Skeletal muscle tissue (tissue), 4 donors: ENCODE measurements around the gene RALGPS2. TPM values are rescaled to one million over a fixed set of nuclear protein-coding genes. Genes with fewer than 3 reads are reported as not detected.
A peak's percentile ranks its signal among the peaks of the same experiment; 100 is the strongest.

ENCODE experiments used
- H3K27ac ChIP-seq: one replicate; pipeline ENCODE4 v1.7.0; 2013; ENCODE audit warnings: mild to moderate bottlenecking, low read depth, low read length, inconsistent platforms
- H3K27me3 ChIP-seq, 3 donors: one replicate each; pipeline ENCODE4 v1.7.0; 2013; ENCODE audit warnings: low read length in 3 of 3; ENCODE audit not compliant: control insufficient read depth in 3 of 3, insufficient read depth in 3 of 3
- H3K36me3 ChIP-seq, 3 donors: one replicate each; pipeline ENCODE4 v1.7.0; 2013; ENCODE audit warnings: low read length in 3 of 3; ENCODE audit not compliant: control insufficient read depth in 3 of 3, insufficient read depth in 3 of 3
- H3K4me1 ChIP-seq, 3 donors: one replicate each; pipeline ENCODE4 v1.7.0; 2013; ENCODE audit warnings: low read length in 3 of 3, mild to moderate bottlenecking in 3 of 3; ENCODE audit not compliant: control insufficient read depth in 3 of 3, insufficient read depth in 3 of 3
- H3K4me3 ChIP-seq, 3 donors: one replicate each; pipeline ENCODE4 v1.7.0; 2013; ENCODE audit warnings: low read length in 3 of 3
- H3K9ac ChIP-seq, 3 donors: one replicate each; pipeline ENCODE4 v1.7.0; 2013; ENCODE audit warnings: low read length in 3 of 3, mild to moderate bottlenecking in 3 of 3, moderate library complexity in 2 of 3, low read depth in 1 of 3
- H3K9me3 ChIP-seq, 3 donors: one replicate each; pipeline ENCODE4 v1.7.0; 2013; ENCODE audit warnings: low read length in 3 of 3; ENCODE audit not compliant: control insufficient read depth in 3 of 3
- total RNA-seq: library from RNA; depleted of rRNA; stranded (reverse); fragments of >200 nt; gene quantifications from one replicate; pipeline ENCODE4 v1.2.3, GENCODE V29; 2014
- donor health status: Osteomylitis.

The RALGPS2 gene
- 35.5 TPM for total RNA-seq

GRCh38 chr1:178724728-178725465 is at the start of gene RALGPS2:
TSS of gene RALGPS2 (plus strand) at chr1:178725244. CDS start at chr1:178776765, 51,521 bp downstream.
- Histone ChIP-seq H3K27ac (peak within 1 kb of the TSS; percentile 19), H3K36me3 (no peaks in the 10 kb centered on the region), H3K9me3 (no peaks in the 10 kb centered on the region)

GRCh38 chr1:178679237-178679636 is 45.8 kb upstream of the RALGPS2 start:
- Histone ChIP-seq H3K4me1 (no peaks in the 10 kb centered on the region), H3K4me3 (no peak overlapping the region), H3K36me3 (no peaks in the 10 kb centered on the region), H3K27me3 (no peaks in the 10 kb centered on the region), H3K9me3 (no peaks in the 10 kb centered on the region), H3K9ac (no peak overlapping the region), H3K27ac (no peak overlapping the region)

More at GRCh38 chr1:178724728-178725465, at the start of gene RALGPS2:
- Histone ChIP-seq H3K27me3 (no peaks in the 10 kb centered on the region), H3K4me1 (peaks cover 3 to 5% (median 4%) of the 10 kb centered on the region in 3 donors), H3K9ac (peak within 1 kb of the TSS; percentile 71 to 79 (median 72)), H3K4me3 (peak within 1 kb of the TSS; percentile 76 to 88 (median 80))

GRCh38 chr1:178682429-178682828 is 42.6 kb upstream of the RALGPS2 start:
- Histone ChIP-seq H3K4me1 (no peaks in the 10 kb centered on the region), H3K9me3 (no peaks in the 10 kb centered on the region), H3K36me3 (no peaks in the 10 kb centered on the region), H3K27ac (no peak overlapping the region), H3K27me3 (no peaks in the 10 kb centered on the region), H3K9ac (no peak overlapping the region), H3K4me3 (no peak overlapping the region)

- no peaks in the 10 kb centered on the region for H3K27me3 ChIP-seq
- H3K36me3 ChIP-seq, result no peaks in the 10 kb centered on the region
- H3K27ac ChIP-seq, result no peak overlapping the region
- no peak overlapping the region for H3K4me3 ChIP-seq
- H3K9ac ChIP-seq, result no peak overlapping the region
- H3K9me3 ChIP-seq, result no peaks in the 10 kb centered on the region
- H3K4me1 ChIP-seq, result no peaks in the 10 kb centered on the region
These were observed 42.2 kb upstream of the RALGPS2 start for GRCh38 chr1:178682886-178683285.

- Histone ChIP-seq H3K27ac (no peak overlapping the region), H3K27me3 (no peaks in the 10 kb centered on the region), H3K36me3 (no peaks in the 10 kb centered on the region), H3K4me1 (no peaks in the 10 kb centered on the region), H3K4me3 (no peak overlapping the region), H3K9me3 (no peaks in the 10 kb centered on the region), H3K9ac (no peak overlapping the region)
These were observed 41.8 kb upstream of the RALGPS2 start for GRCh38 chr1:178683291-178683690.

GRCh38 chr1:178684111-178684510 is 40.9 kb upstream of the RALGPS2 start:
- H3K9me3 ChIP-seq, result no peaks in the 10 kb centered on the region
- H3K27me3 ChIP-seq, result no peaks in the 10 kb centered on the region
- no peaks in the 10 kb centered on the region for H3K36me3 ChIP-seq
- no peak overlapping the region for H3K27ac ChIP-seq
- H3K9ac ChIP-seq, result no peak overlapping the region
- no peaks in the 10 kb centered on the region for H3K4me1 ChIP-seq
- H3K4me3 ChIP-seq, result no peak overlapping the region

- Histone ChIP-seq H3K36me3 (no peaks in the 10 kb centered on the region), H3K9me3 (no peaks in the 10 kb centered on the region), H3K27ac (no peak overlapping the region), H3K4me1 (no peaks in the 10 kb centered on the region), H3K4me3 (no peak overlapping the region), H3K27me3 (no peaks in the 10 kb centered on the region), H3K9ac (no peak overlapping the region)
These were observed 40.5 kb upstream of the RALGPS2 start for GRCh38 chr1:178684542-178685000.

- Histone ChIP-seq H3K27ac (no peak overlapping the region), H3K4me3 (no peak overlapping the region), H3K27me3 (no peaks in the 10 kb centered on the region), H3K4me1 (no peaks in the 10 kb centered on the region), H3K36me3 (no peaks in the 10 kb centered on the region), H3K9ac (no peak overlapping the region), H3K9me3 (no peaks in the 10 kb centered on the region)
These were observed 38.6 kb upstream of the RALGPS2 start for GRCh38 chr1:178686407-178686806.

GRCh38 chr1:178688244-178688643 is 36.8 kb upstream of the RALGPS2 start:
- H3K4me3 ChIP-seq, result no peak overlapping the region
- no peaks in the 10 kb centered on the region for H3K27me3 ChIP-seq
- no peaks in the 10 kb centered on the region for H3K36me3 ChIP-seq
- no peaks in the 10 kb centered on the region for H3K9me3 ChIP-seq
- no peak overlapping the region for H3K27ac ChIP-seq
- no peaks in the 10 kb centered on the region for H3K4me1 ChIP-seq
- no peak overlapping the region for H3K9ac ChIP-seq

- Histone ChIP-seq H3K4me3 (no peak overlapping the region), H3K9ac (no peak overlapping the region), H3K4me1 (no peaks in the 10 kb centered on the region), H3K27ac (no peak overlapping the region), H3K27me3 (no peaks in the 10 kb centered on the region), H3K36me3 (no peaks in the 10 kb centered on the region), H3K9me3 (no peaks in the 10 kb centered on the region)
These were observed 35.3 kb upstream of the RALGPS2 start for GRCh38 chr1:178689769-178690168.
